GM12865 (cell line): ENCODE measurements around the gene SAMD4A.
A peak's percentile ranks its signal among the peaks of the same experiment; 100 is the strongest.

Experiments
- DNase-seq: peaks from one replicate; pipeline ENCODE4 v3.0.0; 2010; ENCODE audit warnings: low read depth
- H3K4me3 ChIP-seq: 2 replicates; pipeline ENCODE4 v1.5.1; 2011; ENCODE audit warnings: mild to moderate bottlenecking, low read depth, low read length, control low read depth
- TF ChIP-seq, protein P1 (sequence below): IDR thresholded peaks from 2 replicates; pipeline ENCODE4 v1.5.1; 2011; ENCODE audit warnings: low read length, control low read depth, low read depth, inconsistent platforms; ENCODE audit not compliant: insufficient read depth; ENCODE audit errors: missing control alignments

SAMD4A gene

DNA sequence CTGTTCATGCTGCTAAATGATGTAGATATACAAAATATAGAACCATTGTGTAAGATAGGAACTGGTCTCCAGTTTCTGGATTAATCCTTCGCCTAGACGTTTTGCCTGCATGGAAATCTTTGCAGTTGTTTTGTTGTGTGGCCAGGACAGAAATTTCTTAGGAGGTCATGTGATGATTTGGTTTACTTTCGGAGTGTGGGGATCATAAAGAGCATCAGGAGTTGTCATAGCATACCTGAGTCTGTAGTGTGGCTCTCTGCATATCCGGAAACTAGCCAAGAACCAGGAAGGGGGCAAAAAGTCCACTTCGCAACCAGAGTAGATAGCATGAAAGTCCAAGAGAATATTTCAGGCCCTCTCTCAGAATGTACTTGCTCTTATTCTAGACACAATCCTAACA is 3.1 kb downstream of the SAMD4A start:
- no peak overlapping the region for H3K4me3 ChIP-seq
- TF ChIP-seq, protein P1, sequence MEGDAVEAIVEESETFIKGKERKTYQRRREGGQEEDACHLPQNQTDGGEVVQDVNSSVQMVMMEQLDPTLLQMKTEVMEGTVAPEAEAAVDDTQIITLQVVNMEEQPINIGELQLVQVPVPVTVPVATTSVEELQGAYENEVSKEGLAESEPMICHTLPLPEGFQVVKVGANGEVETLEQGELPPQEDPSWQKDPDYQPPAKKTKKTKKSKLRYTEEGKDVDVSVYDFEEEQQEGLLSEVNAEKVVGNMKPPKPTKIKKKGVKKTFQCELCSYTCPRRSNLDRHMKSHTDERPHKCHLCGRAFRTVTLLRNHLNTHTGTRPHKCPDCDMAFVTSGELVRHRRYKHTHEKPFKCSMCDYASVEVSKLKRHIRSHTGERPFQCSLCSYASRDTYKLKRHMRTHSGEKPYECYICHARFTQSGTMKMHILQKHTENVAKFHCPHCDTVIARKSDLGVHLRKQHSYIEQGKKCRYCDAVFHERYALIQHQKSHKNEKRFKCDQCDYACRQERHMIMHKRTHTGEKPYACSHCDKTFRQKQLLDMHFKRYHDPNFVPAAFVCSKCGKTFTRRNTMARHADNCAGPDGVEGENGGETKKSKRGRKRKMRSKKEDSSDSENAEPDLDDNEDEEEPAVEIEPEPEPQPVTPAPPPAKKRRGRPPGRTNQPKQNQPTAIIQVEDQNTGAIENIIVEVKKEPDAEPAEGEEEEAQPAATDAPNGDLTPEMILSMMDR, result no peak
- DNase-seq, result no peak

GRCh38 chr14:54570631-54571415 is 3.9 kb downstream of the SAMD4A start:
- H3K4me3 ChIP-seq, result no peak overlapping the region
- DNase-seq, result no peak

DNA sequence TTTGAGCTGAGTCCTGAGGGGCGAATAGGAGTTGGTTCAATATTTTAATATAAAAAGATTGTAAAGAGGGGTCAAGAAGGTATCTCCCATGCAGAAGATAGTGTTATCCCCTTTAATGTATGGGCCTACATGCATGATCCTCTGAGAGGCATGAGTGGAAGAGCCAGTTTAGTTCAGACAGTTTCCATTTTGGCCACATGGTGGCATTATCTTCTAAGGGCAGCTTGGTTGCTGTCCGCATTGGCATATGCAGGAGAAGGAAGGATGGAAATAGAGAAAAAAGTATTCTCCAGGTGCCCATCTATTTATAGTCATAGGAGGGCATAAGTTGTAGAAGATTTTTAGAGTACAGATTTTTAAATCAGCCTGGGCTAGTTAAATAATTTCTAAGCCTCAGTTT is 5.4 kb downstream of the SAMD4A start:
- no peak overlapping the region for H3K4me3 ChIP-seq
- DNase-seq, result peak; percentile 27
- TF ChIP-seq, protein P1, result peak; percentile 42

More at GRCh38 chr14:54570631-54571415, 3.9 kb downstream of the SAMD4A start:
- TF ChIP-seq, protein P1, result no peak

DNA sequence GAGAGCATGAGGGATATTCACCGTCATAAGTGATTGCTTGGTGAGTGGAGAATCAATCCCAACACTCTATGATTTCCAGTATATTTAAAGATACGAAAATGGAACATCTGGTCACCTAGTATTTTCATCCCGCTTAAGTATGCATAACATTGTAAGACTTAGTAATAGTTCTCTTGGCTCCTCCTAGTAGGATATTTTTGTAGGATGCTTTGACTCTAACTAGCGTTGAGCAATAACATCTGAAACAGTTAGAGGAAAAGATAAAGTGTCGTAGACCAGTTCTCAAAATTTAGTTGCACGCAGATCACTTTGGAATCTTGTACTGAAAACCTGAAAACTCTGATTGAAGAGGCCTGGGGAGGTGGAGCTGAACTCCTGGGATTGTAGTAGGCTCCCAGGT is 7.6 kb downstream of the SAMD4A start:
- H3K4me3 ChIP-seq, result no peak overlapping the region
- no peak for DNase-seq
- TF ChIP-seq, protein P1, result no peak

DNA sequence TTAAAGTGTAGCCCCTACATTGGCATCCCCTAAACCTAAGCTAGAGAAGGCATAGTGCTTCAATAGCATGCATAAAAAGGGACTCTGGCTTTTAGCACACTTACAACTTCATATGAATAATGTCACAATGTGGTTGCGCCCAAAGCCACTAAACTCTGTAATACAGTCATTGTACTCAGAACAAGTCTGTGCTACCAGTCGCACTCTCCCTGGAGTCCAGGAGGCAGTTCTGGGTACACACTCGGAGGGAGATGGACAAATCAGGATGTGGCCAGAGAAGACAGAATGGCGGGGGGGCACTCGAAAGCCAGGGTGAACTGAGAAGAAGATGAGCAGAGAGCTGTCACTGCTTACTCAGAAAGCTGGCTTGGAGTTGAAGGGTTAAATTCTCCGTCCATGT is 10.6 kb downstream of the SAMD4A start:
- DNase-seq, result no peak
- TF ChIP-seq, protein P1, result no peak
- H3K4me3 ChIP-seq, result no peak overlapping the region

- TF ChIP-seq, protein P1, result no peak
- H3K4me3 ChIP-seq, result no peak overlapping the region
- no peak for DNase-seq
These were observed 11.0 kb downstream of the SAMD4A start for GRCh38 chr14:54577977-54578376.

- DNase-seq, result no peak
These were observed 12.7 kb downstream of the SAMD4A start for GRCh38 chr14:54579621-54580020.

More at GRCh38 chr14:54579621-54580020, 12.7 kb downstream of the SAMD4A start:
- TF ChIP-seq, protein P1, result no peak
- H3K4me3 ChIP-seq, result no peak overlapping the region
